Measurements from ENCODE around the gene CEP57L1.
"Not testable (repeated sequence)": the region's sequence is repeated elsewhere in the genome, so short reads cannot be mapped to it uniquely, and the experiment has no call there.

Gene CEP57L1

DNA sequence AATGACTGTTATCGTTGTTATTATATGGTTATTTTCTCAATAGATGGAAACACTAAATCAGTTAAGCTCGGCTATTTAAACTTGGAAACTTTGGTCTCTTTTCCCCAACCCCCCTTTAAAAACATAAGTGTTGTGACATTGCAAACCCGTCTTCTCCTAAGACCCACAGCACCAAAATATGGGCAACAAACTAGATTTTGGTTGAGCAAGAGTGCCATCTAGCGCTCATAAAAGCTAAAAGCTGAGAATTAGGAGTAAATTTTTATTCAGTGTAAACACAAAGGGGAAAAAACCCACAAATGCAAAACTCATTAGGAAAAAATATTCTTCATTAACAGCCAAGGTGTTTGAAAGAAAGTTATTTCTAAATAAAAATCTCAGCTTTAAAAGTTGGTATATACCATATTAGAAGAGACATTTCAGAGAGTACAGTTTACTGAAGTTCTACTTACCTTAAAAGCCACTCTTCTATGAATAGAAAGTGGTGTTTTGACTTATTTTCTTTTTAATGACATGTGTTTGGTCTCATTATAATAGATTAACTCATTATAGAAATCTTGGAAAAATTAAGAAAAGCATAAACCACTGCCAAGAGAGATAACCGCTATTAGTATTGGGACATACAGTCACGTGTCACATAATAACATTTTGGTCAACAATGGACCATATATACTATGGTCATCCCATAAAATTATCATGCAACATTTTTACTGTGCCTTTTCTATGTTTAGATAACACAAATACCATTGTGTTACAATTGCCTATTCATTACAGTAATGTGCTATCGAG lies 21.8 kb upstream of the CEP57L1 start:
- DNase-seq (ENCODE audit: low read depth in 2 of 3, low spot score in 1 of 3) = peak in 2 of 3 donors; percentile 5 to 73

DNA sequence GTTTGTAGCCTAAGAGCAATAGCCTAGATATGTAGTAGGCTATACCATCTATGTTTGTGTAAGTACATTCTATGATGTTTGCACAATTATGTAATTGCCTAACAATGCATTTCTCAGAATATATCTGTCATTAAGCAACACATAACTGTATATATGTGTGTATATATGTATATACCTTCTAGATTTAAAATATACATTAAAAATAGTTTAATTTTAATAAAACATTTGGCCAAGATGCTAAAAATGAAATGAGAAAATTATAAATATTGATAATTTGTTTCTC lies 21.2 kb upstream of the CEP57L1 start:
- DNase-seq (ENCODE audit: low read depth in 2 of 3, low spot score in 1 of 3) = no peak

DNA sequence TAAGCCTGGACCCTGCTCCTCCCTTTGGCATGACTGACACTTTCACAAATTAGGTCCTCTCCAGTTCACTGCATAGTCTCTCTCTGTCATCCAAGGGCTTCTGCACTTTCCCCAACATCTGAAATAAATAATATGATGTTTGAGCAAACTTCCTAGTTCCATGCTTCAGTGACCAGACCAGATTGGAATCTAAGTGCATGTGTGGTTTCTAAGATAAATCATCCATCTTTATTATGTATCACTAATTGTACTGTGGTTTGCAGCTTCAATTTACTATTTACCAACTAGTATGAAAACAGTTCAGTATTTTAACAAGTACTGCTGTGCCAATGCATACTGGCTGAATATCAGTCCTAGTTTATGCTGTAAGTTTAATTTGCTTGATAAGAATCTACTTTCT lies 19.4 kb upstream of the CEP57L1 start:
- DNase-seq (ENCODE audit: low read depth in 2 of 3, low spot score in 1 of 3) = no peak

DNA sequence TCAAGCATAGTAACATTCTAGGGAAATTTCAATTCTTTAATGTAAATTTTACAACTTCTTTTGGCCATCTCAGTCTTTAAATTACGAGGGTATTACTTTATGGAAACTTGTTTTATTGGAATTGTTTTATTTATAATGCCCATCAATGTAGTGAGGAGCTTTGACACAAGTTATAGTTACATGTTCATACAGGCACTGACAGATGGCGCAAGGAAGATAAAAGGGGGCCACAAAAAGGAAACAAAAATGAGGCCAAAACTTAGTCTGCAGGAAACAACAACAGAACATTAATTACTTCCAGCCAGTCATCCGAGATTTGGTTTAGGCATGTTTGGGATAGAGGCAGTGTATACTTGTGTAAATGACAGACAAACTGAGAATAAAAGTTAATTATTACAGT lies 18.9 kb upstream of the CEP57L1 start:
- DNase-seq (ENCODE audit: low read depth in 2 of 3, low spot score in 1 of 3) = no peak

DNA sequence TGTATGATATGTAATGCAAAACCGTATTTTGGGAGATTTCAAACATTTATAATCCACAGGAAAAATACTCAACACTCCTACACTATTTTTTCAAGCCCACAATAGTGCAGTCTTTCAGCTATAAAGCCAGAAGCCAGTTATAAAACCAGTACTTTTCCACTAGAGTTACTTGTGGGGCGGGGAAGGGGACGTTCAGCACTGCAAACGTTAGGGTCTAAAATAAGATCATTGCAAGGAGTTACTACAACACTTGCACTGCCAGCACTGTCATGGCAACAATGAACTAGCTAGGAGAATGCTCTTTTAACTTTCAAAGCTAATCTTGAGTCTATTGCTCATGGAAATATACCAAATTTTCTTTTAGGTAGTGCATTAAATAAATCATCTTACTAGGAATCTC lies 15.3 kb upstream of the CEP57L1 start:
- DNase-seq (ENCODE audit: low read depth in 2 of 3, low spot score in 1 of 3) = no peak

DNA sequence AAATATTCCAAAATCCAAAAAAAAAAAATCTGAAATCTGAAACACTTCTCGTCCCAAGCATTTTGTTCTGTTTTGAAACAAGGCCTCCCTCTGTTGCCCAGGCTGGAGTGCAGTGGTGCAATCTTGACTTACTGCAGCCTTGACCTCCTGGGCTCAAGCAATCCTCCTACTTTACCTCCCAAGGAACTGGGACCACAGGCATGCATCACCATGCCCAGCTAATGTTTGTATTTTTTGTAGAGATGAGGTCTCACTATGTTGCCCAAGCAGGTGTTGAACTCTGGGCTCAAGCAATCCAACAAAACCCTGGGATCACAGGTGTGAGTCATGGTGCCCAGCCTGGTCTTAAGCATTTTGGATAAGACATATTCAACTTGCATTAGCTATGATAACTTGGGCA lies 14.3 kb upstream of the CEP57L1 start:
- no peak for DNase-seq (ENCODE audit: low read depth in 2 of 3, low spot score in 1 of 3)

DNA sequence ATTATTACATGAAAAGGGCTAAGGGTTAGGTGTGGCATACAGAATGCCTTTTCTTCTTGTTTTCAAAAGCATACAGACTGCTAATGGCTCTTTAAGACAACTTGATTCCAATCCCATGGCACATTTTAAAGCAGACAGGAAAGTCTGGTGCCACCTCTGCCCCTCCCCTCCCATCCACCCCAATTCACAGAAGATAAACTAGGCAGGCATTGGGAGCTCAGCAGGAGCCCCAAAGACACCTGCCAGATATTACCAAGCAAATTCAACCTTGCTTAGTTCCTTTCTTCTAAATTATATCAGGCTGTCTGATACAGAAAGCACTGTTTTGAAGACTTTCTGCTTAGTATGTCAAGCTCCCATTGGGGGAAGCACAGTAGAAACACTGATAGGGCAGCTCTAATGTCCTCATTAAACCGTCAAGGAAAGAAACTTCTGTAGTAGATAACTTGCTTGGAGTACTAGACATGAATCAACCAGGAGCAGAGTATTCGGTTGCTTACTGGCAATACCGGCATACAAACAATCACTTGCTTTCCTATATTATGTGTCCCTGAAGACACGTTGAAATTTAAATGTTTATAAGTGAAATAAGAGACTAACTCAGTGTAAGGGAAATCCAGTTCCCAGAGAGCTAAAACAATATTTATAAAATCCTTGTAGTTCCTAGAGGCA lies 13.7 kb upstream of the CEP57L1 start:
- no peak for DNase-seq (ENCODE audit: low read depth in 2 of 3, low spot score in 1 of 3)

DNA sequence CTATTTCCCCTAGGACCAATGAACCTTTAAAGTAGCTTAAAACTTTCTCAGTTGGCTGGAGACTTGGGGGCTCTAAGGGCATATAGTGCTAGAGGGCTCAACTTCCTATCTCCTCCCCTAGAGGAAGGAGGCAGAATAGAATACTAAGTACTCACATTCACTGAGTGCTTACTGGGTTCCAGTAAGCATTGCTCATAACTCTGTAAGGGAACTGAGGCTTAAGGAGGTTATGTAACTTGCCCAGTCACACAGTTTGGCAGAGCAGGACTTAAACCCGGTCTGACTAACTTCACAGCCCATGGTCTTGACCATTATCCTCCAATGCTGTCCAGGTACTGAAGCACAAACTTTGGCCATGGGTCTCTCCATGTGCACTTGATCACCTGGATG lies 13.1 kb upstream of the CEP57L1 start:
- DNase-seq (ENCODE audit: low read depth in 2 of 3, low spot score in 1 of 3) = no peak

DNA sequence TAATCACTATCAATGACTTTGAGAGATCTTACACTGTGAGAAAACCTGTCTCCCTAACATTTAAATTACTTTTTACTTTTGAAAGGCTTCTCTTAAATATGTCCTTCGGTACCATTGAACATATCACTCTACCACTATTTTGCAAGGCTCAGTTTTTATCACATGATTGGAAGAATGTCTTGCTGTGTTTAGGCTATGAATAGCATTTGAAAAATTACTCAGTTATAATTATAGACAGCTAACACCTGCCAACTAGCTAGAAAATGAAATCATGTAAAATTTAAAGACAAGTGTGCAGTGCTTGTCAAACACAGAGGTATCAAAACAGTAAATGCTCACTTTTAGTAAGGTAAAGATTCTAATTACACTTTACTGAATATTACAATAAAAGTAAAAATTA lies 11.7 kb upstream of the CEP57L1 start:
- DNase-seq (ENCODE audit: low read depth in 2 of 3, low spot score in 1 of 3) = no peak

DNA sequence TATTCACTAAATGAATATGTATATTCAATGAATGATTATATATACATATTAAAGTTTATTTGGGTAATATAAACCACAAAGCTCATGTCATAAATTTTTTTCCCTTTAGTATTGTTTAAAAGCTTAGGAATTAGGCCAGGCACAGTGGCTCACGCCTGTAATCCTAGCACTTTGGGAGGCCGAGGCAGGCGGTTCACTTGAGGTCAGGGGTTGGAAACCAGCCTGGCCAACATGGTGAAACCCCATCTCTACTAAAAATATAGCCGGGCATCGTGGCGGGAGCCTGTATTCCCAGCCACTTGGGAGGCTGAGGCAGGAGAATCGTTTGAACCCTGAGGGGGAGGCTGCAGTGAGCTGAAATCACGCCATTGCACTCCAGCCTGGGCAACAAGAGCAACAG lies 11.2 kb upstream of the CEP57L1 start:
- not testable (repeated sequence) for DNase-seq (ENCODE audit: low read depth in 2 of 3, low spot score in 1 of 3)

DNA sequence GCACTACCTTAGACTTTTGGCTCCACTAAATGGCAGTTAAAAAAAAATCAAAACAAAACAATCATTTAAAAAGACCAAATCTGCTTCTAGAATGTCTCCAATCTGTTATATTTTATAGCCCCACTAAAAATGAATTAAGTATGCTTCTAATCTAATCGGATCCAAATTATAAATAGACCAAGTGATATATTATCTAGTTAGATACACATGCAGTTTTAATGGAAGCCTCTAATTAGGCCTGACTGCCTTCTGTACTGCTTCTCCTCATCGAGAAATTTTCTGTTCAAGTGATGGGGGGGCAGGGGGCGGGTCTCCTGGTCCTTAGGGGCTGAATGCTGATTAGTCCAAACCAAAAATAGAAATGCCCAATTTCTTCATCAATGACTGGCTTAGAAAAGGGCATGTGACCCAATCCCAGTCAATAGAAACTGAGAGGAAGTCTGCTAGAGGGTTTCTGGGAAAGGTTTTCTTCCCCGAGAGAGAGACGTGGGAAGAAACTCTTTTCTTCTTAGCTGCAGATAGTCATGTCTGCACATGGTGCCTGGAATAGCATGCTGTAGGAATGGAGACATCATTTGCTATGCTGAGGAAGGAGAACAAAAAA lies 7.5 kb upstream of the CEP57L1 start:
- no peak for DNase-seq (ENCODE audit: low read depth in 2 of 3, low spot score in 1 of 3)

DNA sequence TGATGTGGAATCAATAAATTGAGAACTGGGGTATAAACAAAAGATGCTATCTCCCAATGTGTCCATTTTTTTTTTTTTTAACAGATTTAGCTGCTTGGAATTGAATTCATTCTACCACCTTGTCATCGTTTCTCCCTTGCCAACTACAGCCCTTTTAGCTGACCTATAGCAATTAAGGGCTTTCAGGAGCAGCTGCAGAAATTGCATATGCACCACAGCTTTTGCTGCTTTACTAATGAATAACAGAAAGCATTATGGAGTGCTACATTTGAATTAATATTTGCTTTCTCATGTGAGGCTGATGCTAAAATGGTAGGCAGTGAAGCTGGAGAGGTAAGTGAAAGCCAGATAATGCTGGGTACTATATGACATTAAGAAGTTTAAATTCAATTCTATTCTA lies 6.3 kb upstream of the CEP57L1 start:
- no peak for DNase-seq (ENCODE audit: low read depth in 2 of 3, low spot score in 1 of 3)

DNA sequence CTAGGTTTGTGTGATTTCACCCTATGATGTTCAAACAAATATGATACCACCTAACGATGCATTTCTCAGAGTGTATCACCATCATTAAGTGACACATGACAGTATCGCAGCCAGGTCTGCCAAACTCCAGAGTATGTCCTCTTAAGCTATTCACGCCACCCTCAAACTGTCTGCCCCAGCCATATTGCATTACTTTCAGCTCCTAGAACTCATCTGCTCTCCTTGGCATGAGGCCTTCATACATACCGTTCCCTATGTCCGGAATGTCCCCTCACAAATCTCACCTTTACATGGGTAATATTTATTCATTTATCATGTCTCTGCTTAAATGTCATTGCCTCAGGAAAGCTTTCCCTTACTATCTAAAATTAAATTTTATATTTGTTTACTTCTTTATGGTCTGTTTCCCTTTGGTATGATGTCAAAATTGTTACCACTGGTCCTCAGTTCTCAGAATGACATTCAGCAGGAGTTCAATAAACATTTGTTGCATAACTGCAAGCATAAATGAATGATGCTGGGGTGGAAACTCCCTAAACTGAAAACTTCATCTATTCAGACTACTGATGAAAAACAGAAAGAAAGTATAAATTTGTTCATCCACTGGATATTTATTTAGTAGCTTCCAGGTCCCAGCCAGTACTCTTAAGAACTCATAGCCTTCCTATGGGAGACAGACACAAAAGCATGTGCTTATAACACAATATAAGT lies 3.8 kb upstream of the CEP57L1 start:
- DNase-seq (ENCODE audit: low read depth in 2 of 3, low spot score in 1 of 3) = no peak

DNA sequence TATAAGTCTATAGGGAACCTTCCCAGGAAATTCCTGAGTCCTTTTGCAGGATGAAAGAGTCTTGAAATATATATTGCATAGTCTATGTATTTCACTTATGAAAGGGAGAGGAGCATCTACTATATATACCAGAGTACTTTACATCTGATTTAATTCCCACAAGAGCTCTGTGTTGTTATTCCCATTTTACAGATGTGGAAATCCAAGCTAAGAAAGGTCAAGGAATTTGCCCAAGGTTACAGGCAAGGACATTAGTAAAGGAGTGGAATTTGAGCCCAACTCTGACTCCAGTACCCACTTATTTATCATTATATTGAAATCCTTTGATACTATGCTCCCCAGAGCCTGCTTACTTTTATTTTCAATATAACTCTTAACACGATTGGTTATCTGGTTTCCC lies 3.2 kb upstream of the CEP57L1 start:
- DNase-seq (ENCODE audit: low read depth in 2 of 3, low spot score in 1 of 3) = no peak

DNA sequence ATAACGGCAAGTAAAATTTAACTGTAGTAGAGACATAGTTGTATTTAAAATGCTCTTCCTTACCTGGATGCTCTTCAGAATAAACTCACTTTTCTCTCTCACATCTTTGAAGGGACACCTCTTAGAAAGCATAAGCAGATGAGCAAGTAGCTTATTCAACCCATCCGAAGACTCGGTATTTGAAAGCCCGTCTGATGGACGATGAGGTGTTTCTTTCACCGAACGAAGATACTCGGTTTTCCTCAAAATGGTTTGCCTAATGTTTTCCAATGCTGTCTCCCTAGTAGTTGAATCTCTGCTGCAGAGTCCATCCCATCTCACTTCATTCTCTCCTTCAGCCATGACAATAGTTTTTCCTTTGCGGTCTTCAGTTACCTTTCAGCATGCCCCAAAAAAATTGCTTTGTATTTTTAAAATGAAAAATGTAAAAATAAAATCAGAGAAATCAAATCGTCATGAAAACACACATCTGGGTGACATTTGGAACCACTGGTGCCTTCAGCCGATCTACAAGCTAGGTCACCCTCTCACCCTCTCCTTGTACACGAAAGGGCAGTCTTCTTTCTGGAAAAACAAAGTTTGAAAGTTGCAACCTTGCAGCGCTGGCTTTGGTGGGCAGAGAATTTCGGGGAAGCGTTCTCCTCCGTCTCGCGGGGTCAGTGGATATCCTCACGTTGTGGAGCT lies 1.4 kb upstream of the CEP57L1 start:
- DNase-seq (ENCODE audit: low read depth in 2 of 3, low spot score in 1 of 3) = no peak

DNA sequence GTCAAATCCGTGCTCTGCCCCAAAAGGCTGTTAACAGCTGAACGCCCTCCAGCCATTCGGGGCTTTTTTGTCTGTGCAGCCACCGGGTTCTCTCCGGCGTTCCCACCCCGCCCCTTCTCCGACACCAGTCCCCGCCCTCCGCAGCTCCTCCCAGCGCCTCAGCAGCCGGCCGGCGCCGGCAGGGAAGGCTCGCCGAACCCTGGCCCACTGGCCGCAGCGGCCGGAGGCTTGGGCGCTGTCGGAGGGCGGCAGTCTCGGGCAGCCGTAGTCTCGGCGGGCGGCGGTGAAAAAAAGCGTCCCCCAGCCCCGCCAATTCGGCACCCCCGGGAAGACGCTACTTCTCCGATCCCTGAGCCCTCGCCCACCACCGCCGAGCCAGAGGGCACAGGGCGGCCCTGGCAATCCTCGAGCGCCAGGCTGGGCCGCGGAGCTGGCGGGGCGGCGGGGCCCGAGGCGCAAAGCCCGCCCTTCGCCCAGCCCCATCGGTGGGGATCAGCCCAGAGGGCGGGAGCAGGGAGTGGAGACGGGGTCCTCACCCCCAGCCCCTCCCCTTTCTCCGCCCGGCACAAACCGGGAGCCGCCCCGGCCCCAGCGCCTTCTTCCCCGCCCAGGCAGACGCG lies 781 bp upstream of the CEP57L1 start, which contains the start of gene SESN1:
SESN1 (minus strand) TSS at position 431 of the 620 bp plus-strand sequence. CDS start 773 bp downstream, outside the sequence.
- DNase-seq (ENCODE audit: low read depth in 2 of 3, low spot score in 1 of 3) = peak; percentile 81 to 90 (median 85)

DNA sequence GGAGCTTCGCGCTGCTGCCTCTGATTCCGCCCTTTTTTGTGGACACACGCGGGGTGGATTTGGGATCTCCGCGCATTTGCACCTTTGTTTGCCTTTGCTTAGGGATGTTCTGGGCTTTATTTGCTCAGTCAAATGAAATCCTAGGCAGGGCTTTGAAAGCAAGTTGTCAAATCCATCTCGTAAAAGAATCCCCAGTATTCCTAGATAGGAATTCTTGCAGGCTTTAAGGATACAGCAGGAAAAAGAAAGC lies 453 bp downstream of the CEP57L1 start:
- no peak for DNase-seq (ENCODE audit: low read depth in 2 of 3, low spot score in 1 of 3)

DNA sequence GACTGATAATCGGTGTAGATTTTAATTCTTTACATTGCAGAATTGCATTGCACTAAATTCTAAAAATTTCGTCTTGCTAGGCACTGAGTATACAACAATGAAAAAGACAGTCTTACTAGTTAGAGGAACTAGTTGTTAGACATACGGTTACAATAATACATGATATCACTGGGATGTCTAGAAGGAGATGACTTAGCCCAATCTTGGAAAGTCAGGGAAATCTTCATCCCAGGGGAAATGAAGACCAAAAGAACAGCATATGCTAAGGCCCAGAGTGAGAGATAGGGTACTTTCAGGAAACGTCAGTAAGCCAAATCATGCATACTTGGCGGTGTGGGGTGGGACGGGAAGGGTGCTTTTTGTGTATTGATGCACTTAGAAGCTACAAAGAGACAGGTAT lies 901 bp downstream of the CEP57L1 start:
- no peak for DNase-seq (ENCODE audit: low read depth in 2 of 3, low spot score in 1 of 3)

DNA sequence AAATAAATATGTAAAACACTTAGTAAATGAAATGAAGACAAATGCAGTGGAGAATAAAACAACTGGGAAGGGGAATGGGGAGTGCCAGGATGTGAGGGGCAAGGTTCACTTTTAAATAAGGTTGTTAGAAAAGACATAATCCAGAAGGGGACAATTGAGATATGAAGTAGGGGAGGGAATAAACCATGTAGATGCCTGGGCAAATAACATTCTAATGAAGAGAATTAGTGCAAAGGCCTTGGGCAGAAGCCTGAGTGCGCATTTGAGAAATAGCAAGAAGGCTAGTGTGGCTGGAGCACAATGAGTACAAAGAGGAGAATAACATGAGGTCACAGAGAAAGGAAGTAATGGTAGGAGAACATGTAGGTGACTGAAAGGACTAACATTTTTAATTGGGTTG lies 2.4 kb downstream of the CEP57L1 start:
- no peak for DNase-seq (ENCODE audit: low read depth in 2 of 3, low spot score in 1 of 3)

DNA sequence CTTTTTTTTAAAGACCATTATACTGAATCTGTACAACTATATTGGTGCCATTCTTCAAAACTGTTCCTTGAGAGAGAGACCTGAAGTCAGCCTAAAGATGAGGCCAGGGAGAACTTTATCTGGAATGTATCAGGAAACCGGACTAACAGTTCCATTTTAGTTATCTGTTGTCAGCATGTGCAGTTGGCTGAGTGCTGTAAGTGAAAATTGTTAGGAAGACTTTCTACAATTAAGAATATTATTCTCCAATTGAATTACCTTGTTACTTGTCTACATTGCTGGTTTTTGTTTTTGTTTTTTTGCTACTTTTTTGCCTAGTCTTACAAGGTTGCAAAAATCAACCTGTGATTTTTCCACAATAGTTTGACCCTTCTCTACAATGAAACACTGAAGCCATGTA lies 7.5 kb downstream of the CEP57L1 start:
- DNase-seq (ENCODE audit: low read depth in 2 of 3, low spot score in 1 of 3) = no peak

DNA sequence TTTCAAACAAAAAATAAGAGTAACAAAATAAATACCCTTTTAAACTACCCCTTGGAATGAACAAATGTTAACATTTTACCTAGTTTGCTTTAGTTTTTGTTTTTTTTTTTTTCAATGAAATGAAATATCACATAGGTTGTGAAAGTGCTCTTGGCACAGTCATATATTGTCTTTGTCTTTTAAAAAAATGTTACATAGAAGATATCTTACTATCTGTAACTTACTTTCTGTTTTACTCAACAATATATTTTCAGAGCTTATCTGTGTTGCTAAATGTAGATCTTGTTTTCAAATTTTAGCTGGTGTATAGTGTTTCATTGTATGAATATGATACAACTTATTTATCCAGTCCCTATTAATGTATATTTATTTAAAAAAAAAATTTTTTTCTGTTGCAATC lies 8.6 kb downstream of the CEP57L1 start:
- no peak for DNase-seq (ENCODE audit: low read depth in 2 of 3, low spot score in 1 of 3)
